Panc1 (cell line): ENCODE measurements around the gene BMAL1. TPM values are rescaled to one million over a fixed set of nuclear protein-coding genes. Genes with fewer than 3 reads are reported as not detected.

Source experiments
- ATAC-seq: fragments of 200-7000 bp; cut with Tn5 transposase; 2 replicates; pipeline ENCODE4 v1.9.1; 2020; ENCODE audit warnings: mild to moderate bottlenecking, moderate library complexity
- BruUV-seq: library from RNA; stranded (reverse); fragments of 400-500 nt; replicated peaks from 2 replicates; lab custom pipeline; 2021; lab: Mats Ljungman, UMichigan
- CTCF ChIA-PET: fragments of 300-600 bp; sonication (Branson Sonifier 250); formaldehyde crosslinking; loops from one replicate; lab custom pipeline; 2022; ENCODE audit warnings: antibody characterized with exemption; lab: Charles Lee
- POLR2A ChIA-PET: fragments of 300-600 bp; sonication (Branson Sonifier 250); formaldehyde crosslinking; loops from one replicate; lab custom pipeline; 2022; ENCODE audit warnings: antibody characterized with exemption; lab: Charles Lee
- DNase-seq: peaks from one replicate; pipeline ENCODE4 v3.0.0-alpha.2; 2010; ENCODE audit warnings: low read depth, low spot score
- H3K27ac ChIP-seq: 2 replicates; pipeline ENCODE4 v1.5.1; 2011; ENCODE audit warnings: mild to moderate bottlenecking, low read length, inconsistent platforms
- H3K27me3 ChIP-seq: fragments of 200-500 bp; sonication (Bioruptor generic); 2 replicates; pipeline ENCODE4 v1.6.0; 2014; ENCODE audit warnings: low read length, inconsistent platforms; ENCODE audit not compliant: control insufficient read depth, insufficient read depth
- H3K36me3 ChIP-seq: fragments of 200-500 bp; sonication (Bioruptor generic); 2 replicates; pipeline ENCODE4 v1.5.1; 2014; ENCODE audit warnings: inconsistent platforms, mild to moderate bottlenecking, low read length, moderate library complexity; ENCODE audit not compliant: control insufficient read depth, insufficient read depth
- H3K4me1 ChIP-seq: 2 replicates; pipeline ENCODE4 v1.5.1; 2011; ENCODE audit warnings: inconsistent platforms, mild to moderate bottlenecking, low read length, moderate library complexity; ENCODE audit not compliant: control insufficient read depth, insufficient read depth
- H3K4me3 ChIP-seq, 2 experiments: 2 replicates each; pipeline ENCODE4 v1.5.1; 2011 to 2012; ENCODE audit warnings: low read depth in 2 of 2, low read length in 2 of 2, mild to moderate bottlenecking in 2 of 2, inconsistent platforms in 1 of 2, moderate library complexity in 1 of 2
- H3K9me3 ChIP-seq: fragments of 200-500 bp; sonication (Bioruptor generic); 2 replicates; pipeline ENCODE4 v1.5.1; 2014; ENCODE audit warnings: low read depth, mild to moderate bottlenecking, inconsistent platforms, low read length, moderate library complexity; ENCODE audit not compliant: control insufficient read depth, insufficient read depth
- POLR2AphosphoS5 ChIP-seq: IDR thresholded peaks from 2 replicates; pipeline ENCODE4 v1.6.1; 2012; ENCODE audit warnings: mild to moderate bottlenecking, low read depth, low read length, moderate library complexity
- SIN3A ChIP-seq: IDR thresholded peaks from 2 replicates; pipeline ENCODE4 v1.6.1; 2012; ENCODE audit warnings: low read depth, mild to moderate bottlenecking, low read length, moderate library complexity, borderline replicate concordance; ENCODE audit not compliant: insufficient read depth
- TCF7L2 ChIP-seq: IDR thresholded peaks from 2 replicates; pipeline ENCODE4 v1.6.1; 2011; ENCODE audit warnings: mild to moderate bottlenecking, low read depth, low read length, inconsistent platforms
- in situ Hi-C: cut with HindIII; loops from 2 replicates; pipeline ENCODE4 v1.10.0; 2016; ENCODE audit warnings: low sequenced_read_pairs, low pct_unique_long_range_greater_than_20kb
- intact Hi-C: fragments of 100-400 bp; cut with micrococcal nuclease; formaldehyde crosslinking; loops from one replicate; pipeline ENCODE4 v1.10.0; 2022; ENCODE audit not compliant: unreplicated experiment
- total RNA-seq: library from RNA; stranded (reverse); gene quantifications from one replicate; pipeline ENCODE4 v1.2.1, GENCODE V29; 2021; ENCODE audit not compliant: unreplicated experiment
- TF ChIP-seq, protein P1 (sequence below), 2 experiments: IDR thresholded peaks; 2 replicates each; pipeline ENCODE4 v1.6.1; 2011 to 2012; ENCODE audit warnings: low read depth in 2 of 2, control low read depth in 1 of 2, low read length in 1 of 2, mild to moderate bottlenecking in 1 of 2, moderate library complexity in 1 of 2; ENCODE audit not compliant: insufficient read depth in 1 of 2
- TF ChIP-seq, protein P2 (sequence below): fragments of 450-650 bp; IDR thresholded peaks from 2 replicates; pipeline ENCODE4 v1.5.1; 2017; ENCODE audit warnings: mild to moderate bottlenecking

The BMAL1 gene
- total RNA-seq, 1 experiment from 2014 or later: 9.3 TPM

- POLR2A ChIA-PET: no interaction called here
- no TSS peak for BruUV-seq
- Histone ChIP-seq H3K36me3 (no peaks in the 10 kb centered on the region), H3K4me3 (no peak overlapping the region), H3K4me1 (no peaks in the 10 kb centered on the region), H3K27ac (no peak overlapping the region), H3K27me3 (no peaks in the 10 kb centered on the region), H3K9me3 (no peaks in the 10 kb centered on the region)
- no peak for DNase-seq
- CTCF ChIA-PET: no interaction called here
- ATAC-seq: no peak
- intact Hi-C loops: no loop called here
- in situ Hi-C loops: no loop called here
- TF ChIP-seq, protein P1, sequence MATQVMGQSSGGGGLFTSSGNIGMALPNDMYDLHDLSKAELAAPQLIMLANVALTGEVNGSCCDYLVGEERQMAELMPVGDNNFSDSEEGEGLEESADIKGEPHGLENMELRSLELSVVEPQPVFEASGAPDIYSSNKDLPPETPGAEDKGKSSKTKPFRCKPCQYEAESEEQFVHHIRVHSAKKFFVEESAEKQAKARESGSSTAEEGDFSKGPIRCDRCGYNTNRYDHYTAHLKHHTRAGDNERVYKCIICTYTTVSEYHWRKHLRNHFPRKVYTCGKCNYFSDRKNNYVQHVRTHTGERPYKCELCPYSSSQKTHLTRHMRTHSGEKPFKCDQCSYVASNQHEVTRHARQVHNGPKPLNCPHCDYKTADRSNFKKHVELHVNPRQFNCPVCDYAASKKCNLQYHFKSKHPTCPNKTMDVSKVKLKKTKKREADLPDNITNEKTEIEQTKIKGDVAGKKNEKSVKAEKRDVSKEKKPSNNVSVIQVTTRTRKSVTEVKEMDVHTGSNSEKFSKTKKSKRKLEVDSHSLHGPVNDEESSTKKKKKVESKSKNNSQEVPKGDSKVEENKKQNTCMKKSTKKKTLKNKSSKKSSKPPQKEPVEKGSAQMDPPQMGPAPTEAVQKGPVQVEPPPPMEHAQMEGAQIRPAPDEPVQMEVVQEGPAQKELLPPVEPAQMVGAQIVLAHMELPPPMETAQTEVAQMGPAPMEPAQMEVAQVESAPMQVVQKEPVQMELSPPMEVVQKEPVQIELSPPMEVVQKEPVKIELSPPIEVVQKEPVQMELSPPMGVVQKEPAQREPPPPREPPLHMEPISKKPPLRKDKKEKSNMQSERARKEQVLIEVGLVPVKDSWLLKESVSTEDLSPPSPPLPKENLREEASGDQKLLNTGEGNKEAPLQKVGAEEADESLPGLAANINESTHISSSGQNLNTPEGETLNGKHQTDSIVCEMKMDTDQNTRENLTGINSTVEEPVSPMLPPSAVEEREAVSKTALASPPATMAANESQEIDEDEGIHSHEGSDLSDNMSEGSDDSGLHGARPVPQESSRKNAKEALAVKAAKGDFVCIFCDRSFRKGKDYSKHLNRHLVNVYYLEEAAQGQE (IDR thresholded peaks at IDR 0.05; ENCODE audit: insufficient read depth in 1 of 2, low read depth in 2 of 2, low read length in 1 of 2): no peak
- no peak for TF ChIP-seq SIN3A
Observed at GRCh38 chr11:13311570-13311969, 34.0 kb downstream of the BMAL1 start.

GRCh38 chr11:13313005-13313819, 35.6 kb downstream of the BMAL1 start:
- Histone ChIP-seq H3K27me3 (no peaks in the 10 kb centered on the region), H3K4me3 (no peak overlapping the region), H3K36me3 (no peaks in the 10 kb centered on the region), H3K9me3 (no peaks in the 10 kb centered on the region), H3K4me1 (no peaks in the 10 kb centered on the region), H3K27ac (no peak overlapping the region)
- ATAC-seq (no peak), DNase-seq (no peak)
- POLR2A ChIA-PET: no interaction called here
- intact Hi-C loops (no loop called here), in situ Hi-C loops (no loop called here)
- BruUV-seq: no TSS peak
- CTCF ChIA-PET: interaction anchor here (0.6 kb wide), 1 partner anchor 111 kb away, joined by 4 read pairs; no protein-coding TSS in a partner anchor
- TF ChIP-seq POLR2AphosphoS5 (no peak), SIN3A (no peak), TCF7L2 (no peak)
- TF ChIP-seq, protein P2, sequence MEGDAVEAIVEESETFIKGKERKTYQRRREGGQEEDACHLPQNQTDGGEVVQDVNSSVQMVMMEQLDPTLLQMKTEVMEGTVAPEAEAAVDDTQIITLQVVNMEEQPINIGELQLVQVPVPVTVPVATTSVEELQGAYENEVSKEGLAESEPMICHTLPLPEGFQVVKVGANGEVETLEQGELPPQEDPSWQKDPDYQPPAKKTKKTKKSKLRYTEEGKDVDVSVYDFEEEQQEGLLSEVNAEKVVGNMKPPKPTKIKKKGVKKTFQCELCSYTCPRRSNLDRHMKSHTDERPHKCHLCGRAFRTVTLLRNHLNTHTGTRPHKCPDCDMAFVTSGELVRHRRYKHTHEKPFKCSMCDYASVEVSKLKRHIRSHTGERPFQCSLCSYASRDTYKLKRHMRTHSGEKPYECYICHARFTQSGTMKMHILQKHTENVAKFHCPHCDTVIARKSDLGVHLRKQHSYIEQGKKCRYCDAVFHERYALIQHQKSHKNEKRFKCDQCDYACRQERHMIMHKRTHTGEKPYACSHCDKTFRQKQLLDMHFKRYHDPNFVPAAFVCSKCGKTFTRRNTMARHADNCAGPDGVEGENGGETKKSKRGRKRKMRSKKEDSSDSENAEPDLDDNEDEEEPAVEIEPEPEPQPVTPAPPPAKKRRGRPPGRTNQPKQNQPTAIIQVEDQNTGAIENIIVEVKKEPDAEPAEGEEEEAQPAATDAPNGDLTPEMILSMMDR: no peak
- TF ChIP-seq, protein P1 (IDR thresholded peaks at IDR 0.05; ENCODE audit: insufficient read depth in 1 of 2, low read depth in 2 of 2, low read length in 1 of 2): no peak
